ENCODE results near the gene DCC. TPM values are rescaled to one million over a fixed set of nuclear protein-coding genes. Genes with fewer than 3 reads are reported as not detected.

The DCC gene
- total and polyA plus RNA-seq, 10 donors, result 0.03 to 9.2 (median 0.91) TPM; not detected in 1

- H3K4me1 ChIP-seq, result no peaks in the 10 kb centered on the region
- 60 to 67% (median 66%) methylated on average over 2 of the region's 2 CpGs for WGBS, 5 donors
- intact Hi-C loops (cut with DNase I; ENCODE audit: low total_unique reads), result no loop called here
These were observed 145.0 kb downstream of the DCC start for GRCh38 chr18:52484977-52485376.

GRCh38 chr18:52486052-52486451, 146.1 kb downstream of the DCC start:
- DNase-seq, result no peak
- H3K27me3 ChIP-seq (replicated peaks in 1 of 7), result no peaks in the 10 kb centered on the region
- 88 to 95% (median 90%) methylated on average over 6 of the region's 6 CpGs for WGBS, 5 donors
- no peak overlapping the region for H3K4me3 ChIP-seq
- no peaks in the 10 kb centered on the region for H3K9me3 ChIP-seq
- intact Hi-C loops (cut with DNase I; ENCODE audit: low total_unique reads), result no loop called here
- no peaks in the 10 kb centered on the region for H3K36me3 ChIP-seq
- TF ChIP-seq POLR2A (IDR thresholded peaks at IDR 0.05), result no peak
- no peak for TF ChIP-seq CTCF (IDR thresholded peaks at IDR 0.05 in 8 of 11, conservative IDR thresholded peaks at IDR 0.05 in 3 of 11)
- no peak for TF ChIP-seq POLR2AphosphoS5 (IDR thresholded peaks at IDR 0.05)
- no peak overlapping the region for H3K27ac ChIP-seq
- H3K4me1 ChIP-seq, result no peaks in the 10 kb centered on the region

More at GRCh38 chr18:52484977-52485376, 145.0 kb downstream of the DCC start:
- no peaks in the 10 kb centered on the region for H3K9me3 ChIP-seq
- TF ChIP-seq POLR2A (IDR thresholded peaks at IDR 0.05), result no peak
- no peak for TF ChIP-seq CTCF (IDR thresholded peaks at IDR 0.05 in 8 of 11, conservative IDR thresholded peaks at IDR 0.05 in 3 of 11)
- TF ChIP-seq POLR2AphosphoS5 (IDR thresholded peaks at IDR 0.05), result no peak
- H3K36me3 ChIP-seq, result no peaks in the 10 kb centered on the region
- no peaks in the 10 kb centered on the region for H3K27me3 ChIP-seq (replicated peaks in 1 of 7)
- DNase-seq, result no peak
- H3K27ac ChIP-seq, result no peak overlapping the region
- no peak overlapping the region for H3K4me3 ChIP-seq

- Histone ChIP-seq H3K27me3 (replicated peaks in 1 of 7) (no peaks in the 10 kb centered on the region), H3K9me3 (peaks cover 0 to 30% (median 26%) of the 10 kb centered on the region in 8 donors), H3K4me3 (no peak overlapping the region), H3K36me3 (no peaks in the 10 kb centered on the region), H3K27ac (no peak overlapping the region), H3K4me1 (no peaks in the 10 kb centered on the region)
- no peak for DNase-seq
- TF ChIP-seq CTCF (IDR thresholded peaks at IDR 0.05 in 8 of 11, conservative IDR thresholded peaks at IDR 0.05 in 3 of 11) (no peak), POLR2AphosphoS5 (IDR thresholded peaks at IDR 0.05) (no peak), POLR2A (IDR thresholded peaks at IDR 0.05) (no peak)
- intact Hi-C loops (cut with DNase I; ENCODE audit: low total_unique reads), result no loop called here
- 61 to 72% (median 64%) methylated on average over 4 of the region's 4 CpGs for WGBS, 5 donors
These were observed 149.7 kb downstream of the DCC start for GRCh38 chr18:52489396-52490306.

GRCh38 chr18:52496426-52496825, 156.4 kb downstream of the DCC start:
- no peak overlapping the region for H3K27ac ChIP-seq
- intact Hi-C loops (cut with DNase I; ENCODE audit: low total_unique reads), result no loop called here
- no peaks in the 10 kb centered on the region for H3K27me3 ChIP-seq (replicated peaks in 1 of 7)

More at GRCh38 chr18:52496426-52496825, 156.4 kb downstream of the DCC start:
- Histone ChIP-seq H3K9me3 (peaks cover 0 to 47% (median 33%) of the 10 kb centered on the region in 8 donors), H3K4me3 (no peak overlapping the region), H3K4me1 (no peaks in the 10 kb centered on the region), H3K36me3 (no peaks in the 10 kb centered on the region)
- no peak for DNase-seq
- TF ChIP-seq CTCF (IDR thresholded peaks at IDR 0.05 in 8 of 11, conservative IDR thresholded peaks at IDR 0.05 in 3 of 11), result no peak
- no peak for TF ChIP-seq POLR2A (IDR thresholded peaks at IDR 0.05)
- TF ChIP-seq POLR2AphosphoS5 (IDR thresholded peaks at IDR 0.05), result no peak

All from spleen (tissue), 11 donors.